HepG2 (cell line): ENCODE data around the gene CDC37L1. TPM values are rescaled to one million over a fixed set of nuclear protein-coding genes. Genes with fewer than 3 reads are reported as not detected.

Experiments used
- EED ChIP-seq: sonication (generic); formaldehyde crosslinking; IDR thresholded peaks from 2 replicates; pipeline ENCODE4 v1.5.0; 2020; ENCODE audit warnings: mild to moderate bottlenecking, missing genetic modification reagents
- GATAD2A ChIP-seq: IDR thresholded peaks from 2 replicates; pipeline ENCODE4 v1.6.1; 2016
- NCOR1 ChIP-seq: fragments of 200-600 bp; sonication (generic); IDR thresholded peaks from 2 replicates; pipeline ENCODE4 v1.7.0; 2017; ENCODE audit warnings: antibody characterized with exemption, low read length, borderline replicate concordance
- REXO4 ChIP-seq: sonication (generic); formaldehyde crosslinking; IDR thresholded peaks from 2 replicates; pipeline ENCODE4 v1.8.0; 2022; ENCODE audit warnings: missing genetic modification reagents, mild to moderate bottlenecking, borderline replicate concordance
- TCF7 ChIP-seq: sonication (generic); IDR thresholded peaks from 2 replicates; pipeline ENCODE4 v1.6.1; 2016; ENCODE audit warnings: antibody characterized with exemption, low read depth
- XRCC5 ChIP-seq: fragments of 200-400 bp; formaldehyde crosslinking; optimal IDR thresholded peaks from 2 replicates; pipeline ENCODE3; 2017; ENCODE audit warnings: mild to moderate bottlenecking, low read length
- ZNF232 ChIP-seq: sonication (generic); formaldehyde crosslinking; IDR thresholded peaks from 2 replicates; pipeline ENCODE4 v1.4.0; 2020; ENCODE audit warnings: missing genetic modification reagents, borderline replicate concordance
- ZNF614 ChIP-seq: IDR thresholded peaks from 2 replicates; pipeline ENCODE4 v1.6.1; 2018; ENCODE audit warnings: missing biosample characterization, missing genetic modification reagents, inconsistent platforms, borderline replicate concordance
- ZNF709 ChIP-seq: sonication (generic); formaldehyde crosslinking; IDR thresholded peaks from 2 replicates; pipeline ENCODE4 v1.5.0; 2020; ENCODE audit warnings: mild to moderate bottlenecking, missing genetic modification reagents
- polyA plus RNA-seq, 8 experiments: library from polyadenylated mRNA; depleted of rRNA in 3 of 8; stranded (reverse) in 7 of 8; unstranded in 1 of 8; fragments of >200 nt; fragmentation: Illumina TruSeq in 4 of 8; extraction: Trizol in 4 of 8; gene quantifications; 2 replicates each; pipeline versions ENCODE4 v1.2.1 to v1.2.3, GENCODE V29; 2011 to 2016; ENCODE audit warnings: low read depth in 4 of 8, missing spikeins in 1 of 8, mixed read lengths in 1 of 8; ENCODE audit not compliant: insufficient read depth in 1 of 8
- total RNA-seq, 5 experiments: library from RNA; depleted of rRNA; stranded (reverse); fragments of >200 nt; fragmentation: Illumina TruSeq; extraction: Trizol; gene quantifications; 2 replicates each; pipeline ENCODE4 v1.2.3, GENCODE V29; 2016; ENCODE audit warnings: low read depth in 1 of 5
- TF ChIP-seq, protein P1 (sequence below), 2 experiments: sonication (generic) in 1 of 2; formaldehyde crosslinking in 1 of 2; IDR thresholded peaks; 2 replicates each; pipeline versions ENCODE4 v1.4.0 to v1.6.1; 2016 to 2020; ENCODE audit warnings: borderline replicate concordance in 1 of 2, low read depth in 1 of 2, mild to moderate bottlenecking in 1 of 2, missing genetic modification reagents in 1 of 2
- TF ChIP-seq, protein P2 (sequence below): sonication (generic); formaldehyde crosslinking; IDR thresholded peaks from 2 replicates; pipeline ENCODE4 v1.8.0; 2022; ENCODE audit warnings: mild to moderate bottlenecking, missing genetic modification reagents
- TF ChIP-seq, protein P3 (sequence below): sonication (generic); formaldehyde crosslinking; IDR thresholded peaks from 2 replicates; pipeline ENCODE4 v1.8.0; 2022; ENCODE audit warnings: mild to moderate bottlenecking, missing genetic modification reagents; ENCODE audit not compliant: insufficient replicate concordance
- TF ChIP-seq, protein P4 (sequence below): sonication (generic); formaldehyde crosslinking; IDR thresholded peaks from 2 replicates; pipeline ENCODE4 v1.4.0; 2020; ENCODE audit warnings: missing genetic modification reagents, borderline replicate concordance
- TF ChIP-seq, protein P5 (sequence below): sonication (generic); formaldehyde crosslinking; IDR thresholded peaks from 2 replicates; pipeline ENCODE4 v1.8.0; 2022; ENCODE audit warnings: missing genetic modification reagents, mild to moderate bottlenecking, moderate library complexity, borderline replicate concordance

Gene CDC37L1
- total and polyA plus RNA-seq, 2 of the 13 experiments (the other 11 are each of a cell fraction or from before 2014, with no cell fraction given) = 5.5 to 17.0 TPM

DNA sequence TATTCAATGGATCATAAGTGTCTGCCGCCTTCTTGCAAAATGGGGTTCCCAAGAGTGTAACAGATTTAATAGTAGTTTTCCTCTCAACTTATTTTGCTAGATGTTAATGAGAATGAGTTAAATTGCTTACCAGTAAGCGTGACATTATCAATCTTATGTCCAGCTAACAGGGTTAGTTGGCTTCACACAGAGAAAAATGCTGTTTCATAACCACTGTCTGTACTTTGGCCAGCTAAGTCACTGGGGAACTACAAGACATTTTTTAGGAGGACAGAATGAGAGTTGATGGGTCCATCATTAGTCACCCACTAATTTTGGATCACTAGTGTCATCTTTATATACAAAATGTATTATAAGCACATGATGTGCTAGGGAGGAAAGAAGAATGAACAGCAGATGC is 1.4 kb downstream of the CDC37L1 start (continued):
- TF ChIP-seq, protein P1, sequence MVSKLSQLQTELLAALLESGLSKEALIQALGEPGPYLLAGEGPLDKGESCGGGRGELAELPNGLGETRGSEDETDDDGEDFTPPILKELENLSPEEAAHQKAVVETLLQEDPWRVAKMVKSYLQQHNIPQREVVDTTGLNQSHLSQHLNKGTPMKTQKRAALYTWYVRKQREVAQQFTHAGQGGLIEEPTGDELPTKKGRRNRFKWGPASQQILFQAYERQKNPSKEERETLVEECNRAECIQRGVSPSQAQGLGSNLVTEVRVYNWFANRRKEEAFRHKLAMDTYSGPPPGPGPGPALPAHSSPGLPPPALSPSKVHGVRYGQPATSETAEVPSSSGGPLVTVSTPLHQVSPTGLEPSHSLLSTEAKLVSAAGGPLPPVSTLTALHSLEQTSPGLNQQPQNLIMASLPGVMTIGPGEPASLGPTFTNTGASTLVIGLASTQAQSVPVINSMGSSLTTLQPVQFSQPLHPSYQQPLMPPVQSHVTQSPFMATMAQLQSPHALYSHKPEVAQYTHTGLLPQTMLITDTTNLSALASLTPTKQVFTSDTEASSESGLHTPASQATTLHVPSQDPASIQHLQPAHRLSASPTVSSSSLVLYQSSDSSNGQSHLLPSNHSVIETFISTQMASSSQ (IDR thresholded peaks at IDR 0.05; ENCODE audit: low read depth) = no peak
- TF ChIP-seq, protein P1 (CRISPR knock-in tag; IDR thresholded peaks at IDR 0.05; ENCODE audit: borderline replicate concordance) = no peak
- TF ChIP-seq, protein P2, sequence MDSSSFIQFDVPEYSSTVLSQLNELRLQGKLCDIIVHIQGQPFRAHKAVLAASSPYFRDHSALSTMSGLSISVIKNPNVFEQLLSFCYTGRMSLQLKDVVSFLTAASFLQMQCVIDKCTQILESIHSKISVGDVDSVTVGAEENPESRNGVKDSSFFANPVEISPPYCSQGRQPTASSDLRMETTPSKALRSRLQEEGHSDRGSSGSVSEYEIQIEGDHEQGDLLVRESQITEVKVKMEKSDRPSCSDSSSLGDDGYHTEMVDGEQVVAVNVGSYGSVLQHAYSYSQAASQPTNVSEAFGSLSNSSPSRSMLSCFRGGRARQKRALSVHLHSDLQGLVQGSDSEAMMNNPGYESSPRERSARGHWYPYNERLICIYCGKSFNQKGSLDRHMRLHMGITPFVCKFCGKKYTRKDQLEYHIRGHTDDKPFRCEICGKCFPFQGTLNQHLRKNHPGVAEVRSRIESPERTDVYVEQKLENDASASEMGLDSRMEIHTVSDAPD (CRISPR knock-in tag) = no peak
- no peak for TF ChIP-seq EED (CRISPR knock-in tag)
- TF ChIP-seq, protein P3, sequence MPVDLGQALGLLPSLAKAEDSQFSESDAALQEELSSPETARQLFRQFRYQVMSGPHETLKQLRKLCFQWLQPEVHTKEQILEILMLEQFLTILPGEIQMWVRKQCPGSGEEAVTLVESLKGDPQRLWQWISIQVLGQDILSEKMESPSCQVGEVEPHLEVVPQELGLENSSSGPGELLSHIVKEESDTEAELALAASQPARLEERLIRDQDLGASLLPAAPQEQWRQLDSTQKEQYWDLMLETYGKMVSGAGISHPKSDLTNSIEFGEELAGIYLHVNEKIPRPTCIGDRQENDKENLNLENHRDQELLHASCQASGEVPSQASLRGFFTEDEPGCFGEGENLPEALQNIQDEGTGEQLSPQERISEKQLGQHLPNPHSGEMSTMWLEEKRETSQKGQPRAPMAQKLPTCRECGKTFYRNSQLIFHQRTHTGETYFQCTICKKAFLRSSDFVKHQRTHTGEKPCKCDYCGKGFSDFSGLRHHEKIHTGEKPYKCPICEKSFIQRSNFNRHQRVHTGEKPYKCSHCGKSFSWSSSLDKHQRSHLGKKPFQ (CRISPR knock-in tag) = peak; percentile 53
- peak; percentile 29; the same call in 1 of the 2 replicates for TF ChIP-seq GATAD2A (CRISPR knock-in tag)
- TF ChIP-seq ZNF232 (CRISPR knock-in tag) = no peak
- no peak for TF ChIP-seq ZNF614 (CRISPR knock-in tag)
- TF ChIP-seq ZNF709 (CRISPR knock-in tag) = no peak
- TF ChIP-seq XRCC5 = no peak
- TF ChIP-seq TCF7 = no peak
- TF ChIP-seq, protein P4, sequence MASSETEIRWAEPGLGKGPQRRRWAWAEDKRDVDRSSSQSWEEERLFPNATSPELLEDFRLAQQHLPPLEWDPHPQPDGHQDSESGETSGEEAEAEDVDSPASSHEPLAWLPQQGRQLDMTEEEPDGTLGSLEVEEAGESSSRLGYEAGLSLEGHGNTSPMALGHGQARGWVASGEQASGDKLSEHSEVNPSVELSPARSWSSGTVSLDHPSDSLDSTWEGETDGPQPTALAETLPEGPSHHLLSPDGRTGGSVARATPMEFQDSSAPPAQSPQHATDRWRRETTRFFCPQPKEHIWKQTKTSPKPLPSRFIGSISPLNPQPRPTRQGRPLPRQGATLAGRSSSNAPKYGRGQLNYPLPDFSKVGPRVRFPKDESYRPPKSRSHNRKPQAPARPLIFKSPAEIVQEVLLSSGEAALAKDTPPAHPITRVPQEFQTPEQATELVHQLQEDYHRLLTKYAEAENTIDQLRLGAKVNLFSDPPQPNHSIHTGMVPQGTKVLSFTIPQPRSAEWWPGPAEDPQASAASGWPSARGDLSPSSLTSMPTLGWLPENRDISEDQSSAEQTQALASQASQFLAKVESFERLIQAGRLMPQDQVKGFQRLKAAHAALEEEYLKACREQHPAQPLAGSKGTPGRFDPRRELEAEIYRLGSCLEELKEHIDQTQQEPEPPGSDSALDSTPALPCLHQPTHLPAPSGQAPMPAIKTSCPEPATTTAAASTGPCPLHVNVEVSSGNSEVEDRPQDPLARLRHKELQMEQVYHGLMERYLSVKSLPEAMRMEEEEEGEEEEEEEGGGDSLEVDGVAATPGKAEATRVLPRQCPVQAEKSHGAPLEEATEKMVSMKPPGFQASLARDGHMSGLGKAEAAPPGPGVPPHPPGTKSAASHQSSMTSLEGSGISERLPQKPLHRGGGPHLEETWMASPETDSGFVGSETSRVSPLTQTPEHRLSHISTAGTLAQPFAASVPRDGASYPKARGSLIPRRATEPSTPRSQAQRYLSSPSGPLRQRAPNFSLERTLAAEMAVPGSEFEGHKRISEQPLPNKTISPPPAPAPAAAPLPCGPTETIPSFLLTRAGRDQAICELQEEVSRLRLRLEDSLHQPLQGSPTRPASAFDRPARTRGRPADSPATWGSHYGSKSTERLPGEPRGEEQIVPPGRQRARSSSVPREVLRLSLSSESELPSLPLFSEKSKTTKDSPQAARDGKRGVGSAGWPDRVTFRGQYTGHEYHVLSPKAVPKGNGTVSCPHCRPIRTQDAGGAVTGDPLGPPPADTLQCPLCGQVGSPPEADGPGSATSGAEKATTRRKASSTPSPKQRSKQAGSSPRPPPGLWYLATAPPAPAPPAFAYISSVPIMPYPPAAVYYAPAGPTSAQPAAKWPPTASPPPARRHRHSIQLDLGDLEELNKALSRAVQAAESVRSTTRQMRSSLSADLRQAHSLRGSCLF (CRISPR knock-in tag) = no peak
- TF ChIP-seq REXO4 = no peak
- 0 out of 2 replicates have a peak, but pooled peaks have one; percentile 27 for TF ChIP-seq NCOR1
- TF ChIP-seq, protein P5, sequence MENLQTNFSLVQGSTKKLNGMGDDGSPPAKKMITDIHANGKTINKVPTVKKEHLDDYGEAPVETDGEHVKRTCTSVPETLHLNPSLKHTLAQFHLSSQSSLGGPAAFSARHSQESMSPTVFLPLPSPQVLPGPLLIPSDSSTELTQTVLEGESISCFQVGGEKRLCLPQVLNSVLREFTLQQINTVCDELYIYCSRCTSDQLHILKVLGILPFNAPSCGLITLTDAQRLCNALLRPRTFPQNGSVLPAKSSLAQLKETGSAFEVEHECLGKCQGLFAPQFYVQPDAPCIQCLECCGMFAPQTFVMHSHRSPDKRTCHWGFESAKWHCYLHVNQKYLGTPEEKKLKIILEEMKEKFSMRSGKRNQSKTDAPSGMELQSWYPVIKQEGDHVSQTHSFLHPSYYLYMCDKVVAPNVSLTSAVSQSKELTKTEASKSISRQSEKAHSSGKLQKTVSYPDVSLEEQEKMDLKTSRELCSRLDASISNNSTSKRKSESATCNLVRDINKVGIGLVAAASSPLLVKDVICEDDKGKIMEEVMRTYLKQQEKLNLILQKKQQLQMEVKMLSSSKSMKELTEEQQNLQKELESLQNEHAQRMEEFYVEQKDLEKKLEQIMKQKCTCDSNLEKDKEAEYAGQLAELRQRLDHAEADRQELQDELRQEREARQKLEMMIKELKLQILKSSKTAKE = no peak
